Stimulated activated effector memory CD8-positive, alpha-beta T cell treated with anti-CD3 and anti-CD28 coated beads, Interleukin-12 subunit alpha, Interleukin-12 subunit beta, amount 100 ng/mL, for 72 hours (primary cell): Measurements from ENCODE around the gene GDE1.

Experiments used
- ATAC-seq: fragments of 150-1000 bp; cut with Tn5 transposase; 2 replicates; pipeline ENCODE4 v1.10.0; 2021
- DNase-seq, 2 donors: peaks; one replicate each; pipeline ENCODE4 v3.0.0; 2021 to 2022; ENCODE audit warnings: low spot score in 2 of 2
- H3K27ac Mint-ChIP-seq: one replicate; pipeline ENCODE4 v1.8.0; 2022; ENCODE audit warnings: mild to moderate bottlenecking, mixed read lengths
- H3K36me3 Mint-ChIP-seq: one replicate; pipeline ENCODE4 v1.8.0; 2022; ENCODE audit warnings: mild to moderate bottlenecking, mixed read lengths
- H3K4me1 Mint-ChIP-seq: one replicate; pipeline ENCODE4 v1.8.0; 2022; ENCODE audit warnings: mixed read lengths
- H3K4me3 Mint-ChIP-seq: one replicate; pipeline ENCODE4 v1.8.0; 2022; ENCODE audit warnings: mild to moderate bottlenecking, mixed read lengths
- H3K9me3 Mint-ChIP-seq: one replicate; pipeline ENCODE4 v1.8.0; 2022; ENCODE audit warnings: mixed read lengths

The GDE1 gene

GRCh38 chr16:19484096-19484495 lies 37.8 kb downstream of the GDE1 start:
- no peaks in the 10 kb centered on the region for H3K9me3 Mint-ChIP-seq
- no peak overlapping the region for H3K27ac Mint-ChIP-seq
- no peaks in the 10 kb centered on the region for H3K4me1 Mint-ChIP-seq
- H3K36me3 Mint-ChIP-seq, result no peaks in the 10 kb centered on the region
- no peak for ATAC-seq
- DNase-seq, result no peak
- no peak overlapping the region for H3K4me3 Mint-ChIP-seq

GRCh38 chr16:19482291-19482690 lies 39.6 kb downstream of the GDE1 start:
- H3K4me3 Mint-ChIP-seq, result no peak overlapping the region
- no peaks in the 10 kb centered on the region for H3K9me3 Mint-ChIP-seq
- H3K27ac Mint-ChIP-seq, result no peak overlapping the region
- H3K4me1 Mint-ChIP-seq, result no peaks in the 10 kb centered on the region
- no peaks in the 10 kb centered on the region for H3K36me3 Mint-ChIP-seq
- DNase-seq (no peak), ATAC-seq (no peak)

GRCh38 chr16:19481769-19482168 lies 40.1 kb downstream of the GDE1 start:
- DNase-seq (no peak), ATAC-seq (no peak)
- no peaks in the 10 kb centered on the region for H3K9me3 Mint-ChIP-seq
- no peaks in the 10 kb centered on the region for H3K4me1 Mint-ChIP-seq
- H3K36me3 Mint-ChIP-seq, result no peaks in the 10 kb centered on the region
- no peak overlapping the region for H3K4me3 Mint-ChIP-seq
- H3K27ac Mint-ChIP-seq, result no peak overlapping the region

GRCh38 chr16:19481296-19481695 lies 40.6 kb downstream of the GDE1 start:
- Mint-ChIP-seq H3K27ac (no peak overlapping the region), H3K4me3 (no peak overlapping the region), H3K36me3 (no peaks in the 10 kb centered on the region), H3K9me3 (no peaks in the 10 kb centered on the region), H3K4me1 (no peaks in the 10 kb centered on the region)
- ATAC-seq (no peak), DNase-seq (no peak)

GRCh38 chr16:19479302-19479721 lies 42.6 kb downstream of the GDE1 start:
- no peak overlapping the region for H3K27ac Mint-ChIP-seq
- H3K4me3 Mint-ChIP-seq, result no peak overlapping the region
- no peak for DNase-seq
- no peaks in the 10 kb centered on the region for H3K4me1 Mint-ChIP-seq
- H3K9me3 Mint-ChIP-seq, result no peaks in the 10 kb centered on the region
- H3K36me3 Mint-ChIP-seq, result no peaks in the 10 kb centered on the region
- no peak for ATAC-seq

- ATAC-seq (no peak), DNase-seq (no peak)
- no peak overlapping the region for H3K4me3 Mint-ChIP-seq
- H3K27ac Mint-ChIP-seq, result no peak overlapping the region
- H3K9me3 Mint-ChIP-seq, result no peaks in the 10 kb centered on the region
- H3K4me1 Mint-ChIP-seq, result no peaks in the 10 kb centered on the region
- no peaks in the 10 kb centered on the region for H3K36me3 Mint-ChIP-seq
These were observed 43.4 kb downstream of the GDE1 start for GRCh38 chr16:19478505-19478904.

- Mint-ChIP-seq H3K36me3 (no peaks in the 10 kb centered on the region), H3K4me3 (no peak overlapping the region), H3K9me3 (no peaks in the 10 kb centered on the region), H3K4me1 (no peaks in the 10 kb centered on the region), H3K27ac (no peak overlapping the region)
- ATAC-seq (no peak), DNase-seq (no peak)
These were observed 47.3 kb downstream of the GDE1 start for GRCh38 chr16:19474617-19475016.

GRCh38 chr16:19472482-19472881 lies 49.4 kb downstream of the GDE1 start:
- ATAC-seq (no peak), DNase-seq (no peak)
- no peak overlapping the region for H3K27ac Mint-ChIP-seq
- no peaks in the 10 kb centered on the region for H3K4me1 Mint-ChIP-seq
- H3K9me3 Mint-ChIP-seq, result no peaks in the 10 kb centered on the region
- H3K4me3 Mint-ChIP-seq, result no peak overlapping the region
- no peaks in the 10 kb centered on the region for H3K36me3 Mint-ChIP-seq

- Mint-ChIP-seq H3K4me3 (no peak overlapping the region), H3K4me1 (no peaks in the 10 kb centered on the region), H3K27ac (no peak overlapping the region), H3K36me3 (no peaks in the 10 kb centered on the region), H3K9me3 (no peaks in the 10 kb centered on the region)
- no peak for DNase-seq
- no peak for ATAC-seq
These were observed 53.6 kb downstream of the GDE1 start for GRCh38 chr16:19468300-19468699.

GRCh38 chr16:19463468-19464315 lies 58.2 kb downstream of the GDE1 start:
- H3K36me3 Mint-ChIP-seq, result no peaks in the 10 kb centered on the region
- no peak overlapping the region for H3K27ac Mint-ChIP-seq
- no peak for DNase-seq
- no peaks in the 10 kb centered on the region for H3K4me1 Mint-ChIP-seq
- no peak for ATAC-seq
- no peaks in the 10 kb centered on the region for H3K9me3 Mint-ChIP-seq
- H3K4me3 Mint-ChIP-seq, result no peak overlapping the region

GRCh38 chr16:19460397-19460796 lies 61.5 kb downstream of the GDE1 start:
- no peaks in the 10 kb centered on the region for H3K36me3 Mint-ChIP-seq
- no peak overlapping the region for H3K27ac Mint-ChIP-seq

GRCh38 chr16:19458722-19459379 lies 63.0 kb downstream of the GDE1 start:
- ATAC-seq (no peak), DNase-seq (no peak)
- H3K36me3 Mint-ChIP-seq, result no peaks in the 10 kb centered on the region
- H3K27ac Mint-ChIP-seq, result no peak overlapping the region
- no peaks in the 10 kb centered on the region for H3K9me3 Mint-ChIP-seq
- no peak overlapping the region for H3K4me3 Mint-ChIP-seq
- H3K4me1 Mint-ChIP-seq, result no peaks in the 10 kb centered on the region

More at GRCh38 chr16:19460397-19460796, 61.5 kb downstream of the GDE1 start:
- no peaks in the 10 kb centered on the region for H3K4me1 Mint-ChIP-seq
- DNase-seq (no peak), ATAC-seq (no peak)
- H3K9me3 Mint-ChIP-seq, result no peaks in the 10 kb centered on the region
- H3K4me3 Mint-ChIP-seq, result no peak overlapping the region
